ENCODE measurements around the gene RAVER2.

DNA sequence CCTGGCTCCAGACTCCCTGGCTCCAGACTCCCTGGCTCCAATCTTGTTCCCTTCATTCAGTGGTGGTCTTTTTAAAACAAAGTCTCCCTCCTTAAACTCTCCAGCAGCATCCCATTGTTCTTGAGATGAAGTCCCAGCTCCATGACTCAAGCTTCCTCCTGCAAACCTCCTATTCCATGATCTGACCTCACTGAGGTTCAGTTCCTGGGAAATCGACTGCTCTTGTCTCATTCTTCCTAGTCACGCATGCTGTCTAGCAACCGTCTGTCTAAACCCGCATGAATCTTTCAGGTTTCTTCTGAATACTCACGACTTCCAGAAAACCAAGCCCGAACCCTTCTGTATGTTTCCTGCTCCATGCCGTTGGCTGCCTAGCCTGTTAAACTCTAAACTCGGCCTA is 91.9 kb downstream of the RAVER2 start:
- TF ChIP-seq, protein P1, sequence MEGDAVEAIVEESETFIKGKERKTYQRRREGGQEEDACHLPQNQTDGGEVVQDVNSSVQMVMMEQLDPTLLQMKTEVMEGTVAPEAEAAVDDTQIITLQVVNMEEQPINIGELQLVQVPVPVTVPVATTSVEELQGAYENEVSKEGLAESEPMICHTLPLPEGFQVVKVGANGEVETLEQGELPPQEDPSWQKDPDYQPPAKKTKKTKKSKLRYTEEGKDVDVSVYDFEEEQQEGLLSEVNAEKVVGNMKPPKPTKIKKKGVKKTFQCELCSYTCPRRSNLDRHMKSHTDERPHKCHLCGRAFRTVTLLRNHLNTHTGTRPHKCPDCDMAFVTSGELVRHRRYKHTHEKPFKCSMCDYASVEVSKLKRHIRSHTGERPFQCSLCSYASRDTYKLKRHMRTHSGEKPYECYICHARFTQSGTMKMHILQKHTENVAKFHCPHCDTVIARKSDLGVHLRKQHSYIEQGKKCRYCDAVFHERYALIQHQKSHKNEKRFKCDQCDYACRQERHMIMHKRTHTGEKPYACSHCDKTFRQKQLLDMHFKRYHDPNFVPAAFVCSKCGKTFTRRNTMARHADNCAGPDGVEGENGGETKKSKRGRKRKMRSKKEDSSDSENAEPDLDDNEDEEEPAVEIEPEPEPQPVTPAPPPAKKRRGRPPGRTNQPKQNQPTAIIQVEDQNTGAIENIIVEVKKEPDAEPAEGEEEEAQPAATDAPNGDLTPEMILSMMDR (IDR thresholded peaks at IDR 0.05; ENCODE audit: low read depth, low read length) = no peak
- TF ChIP-seq EZH2phosphoT487 (IDR thresholded peaks at IDR 0.05; ENCODE audit: low read depth) = no peak
